ENCODE results near the gene RHOF.

The RHOF gene

GRCh38 chr12:121793440-121793837, at the start of gene RHOF:
Gene RHOF, minus strand, starts transcription at chr12:121793688. Its CDS starts 55 bp downstream, at chr12:121793633.
- no peak for DNase-seq (ENCODE audit: low read depth in 2 of 2)

DNA sequence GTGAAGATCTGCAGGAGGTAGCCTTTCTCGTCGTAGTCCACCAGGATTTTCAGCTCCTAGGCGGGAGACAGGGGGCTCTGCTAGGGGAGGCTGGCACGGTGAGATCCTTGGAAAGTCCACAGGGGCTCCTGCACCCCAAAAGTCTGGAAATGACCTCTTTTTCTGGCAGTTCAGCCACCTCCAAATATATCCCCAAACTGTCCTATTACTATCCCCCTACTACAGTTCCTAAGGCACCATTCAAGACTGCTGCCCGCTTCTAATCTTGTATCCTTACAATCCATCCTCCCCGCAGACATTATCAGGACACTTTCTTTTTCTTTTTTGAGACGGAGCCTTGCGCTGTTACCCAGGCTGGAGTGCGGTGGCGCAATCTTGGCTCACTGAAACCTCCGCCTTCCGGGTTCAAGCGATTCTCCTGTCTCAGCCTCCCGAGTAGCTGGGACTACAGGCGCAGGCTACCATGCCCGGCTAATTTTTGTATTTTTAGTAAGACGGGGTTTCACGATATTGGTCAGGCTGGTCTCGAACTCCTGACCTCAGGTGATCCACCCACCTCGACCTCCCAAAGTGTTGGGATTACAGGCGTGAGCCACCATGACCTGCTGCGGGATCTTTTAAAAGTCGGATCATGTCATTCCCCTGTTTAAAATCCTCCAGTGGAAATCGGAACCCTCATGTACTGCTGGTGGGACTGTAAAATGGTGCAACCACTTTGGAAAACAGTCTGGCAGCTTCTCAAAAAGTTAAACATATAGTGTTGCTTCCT, 46.7 kb upstream of the RHOF start:
- no peak for DNase-seq (ENCODE audit: low read depth in 2 of 2)

GRCh38 chr12:121839106-121839992, 45.9 kb upstream of the RHOF start:
- DNase-seq (ENCODE audit: low read depth in 2 of 2): peak; percentile 96

GRCh38 chr12:121838126-121838525, 44.6 kb upstream of the RHOF start:
- no peak for DNase-seq (ENCODE audit: low read depth in 2 of 2)

- no peak for DNase-seq (ENCODE audit: low read depth in 2 of 2)
Observed at GRCh38 chr12:121837680-121838079, 44.2 kb upstream of the RHOF start.

DNA sequence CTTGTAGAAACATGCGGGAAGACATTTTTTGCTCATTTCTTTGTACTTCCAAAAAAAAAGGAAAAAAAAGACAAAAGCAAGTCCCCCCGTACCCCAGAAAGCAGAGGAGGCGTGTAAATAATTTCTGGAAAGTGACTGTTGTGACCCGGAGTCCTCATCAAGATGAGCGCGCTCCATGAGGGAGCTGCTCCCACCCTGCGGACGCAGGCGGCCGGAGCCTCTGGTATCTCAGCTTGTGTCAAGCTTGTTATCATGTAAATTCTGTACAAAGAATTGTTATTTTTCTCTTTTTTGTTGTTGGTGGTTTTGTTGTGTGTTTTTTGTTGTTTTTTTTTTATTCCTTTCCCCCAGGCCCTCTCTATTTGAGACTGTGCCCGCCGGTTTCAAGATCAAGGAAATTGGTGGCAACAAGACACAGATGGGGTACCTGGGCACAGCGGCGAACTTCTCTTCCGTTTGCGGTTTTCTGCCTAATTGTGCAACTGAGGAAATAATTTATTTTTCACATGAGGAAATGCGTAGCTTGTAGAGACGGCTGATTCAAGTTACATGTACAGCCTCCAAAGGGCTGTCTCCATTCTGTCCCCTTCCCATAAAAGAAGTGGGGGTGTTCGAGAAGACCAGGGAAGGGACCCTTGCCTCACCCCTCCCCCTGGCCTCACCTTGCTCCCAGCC, 38.2 kb upstream of the RHOF start:
- DNase-seq (ENCODE audit: low read depth in 2 of 2): no peak

- no peak for DNase-seq (ENCODE audit: low read depth in 2 of 2)
Observed at GRCh38 chr12:121830588-121831265, 37.2 kb upstream of the RHOF start.

DNA sequence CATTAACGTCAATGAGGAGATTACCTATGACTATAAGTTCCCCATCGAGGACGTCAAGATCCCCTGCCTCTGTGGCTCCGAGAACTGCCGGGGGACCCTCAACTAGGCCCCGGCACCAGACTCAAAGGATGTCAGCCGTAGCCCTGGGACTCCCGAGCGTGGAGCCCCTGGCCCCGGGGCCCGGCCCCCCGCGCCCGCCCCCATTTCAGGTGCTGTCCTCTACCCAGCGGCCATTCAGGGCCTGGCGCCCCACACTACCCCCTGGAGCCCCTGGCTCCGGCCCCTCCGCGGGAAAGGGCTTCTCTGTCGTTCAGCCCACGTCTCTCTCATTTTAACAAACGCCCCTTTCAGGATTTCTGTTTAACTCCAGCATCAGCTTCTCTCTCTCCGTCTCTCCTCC, 36.6 kb upstream of the RHOF start:
- no peak for DNase-seq (ENCODE audit: low read depth in 2 of 2)

DNA sequence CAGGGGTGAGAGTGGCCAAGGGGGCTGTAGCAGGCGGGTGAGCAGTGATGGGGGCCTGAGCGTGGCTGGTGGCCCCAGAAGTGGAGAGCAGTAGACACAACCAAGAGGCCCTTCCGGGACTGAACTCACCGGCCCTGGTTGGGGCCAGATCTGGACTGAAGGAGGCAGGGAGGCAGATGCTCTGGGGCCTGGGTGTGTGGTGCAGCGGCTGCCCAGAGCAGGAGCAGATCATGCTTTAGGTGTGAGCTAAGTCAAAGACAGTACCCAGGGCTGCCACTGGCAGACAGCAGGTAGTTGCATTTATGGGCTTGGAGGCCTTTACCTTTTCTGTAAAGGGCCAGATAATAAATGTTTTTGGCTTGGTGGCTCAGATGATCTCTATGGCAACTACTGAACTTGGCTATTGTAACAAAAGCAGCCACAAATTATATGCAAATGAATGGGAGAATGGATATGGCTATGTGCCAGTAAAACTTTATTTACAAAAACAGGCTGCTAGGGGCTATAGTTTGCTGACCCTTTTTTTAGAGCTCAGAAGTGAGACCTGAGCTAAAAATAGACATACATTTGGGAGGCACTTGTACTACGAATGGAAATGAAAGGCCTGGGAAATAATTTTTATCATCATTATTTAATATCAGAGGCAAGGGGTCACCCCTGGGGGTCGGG, 35.9 kb upstream of the RHOF start:
- DNase-seq (ENCODE audit: low read depth in 2 of 2): no peak

- DNase-seq (ENCODE audit: low read depth in 2 of 2): no peak
Observed at GRCh38 chr12:121828826-121829225, 35.3 kb upstream of the RHOF start.

- DNase-seq (ENCODE audit: low read depth in 2 of 2): no peak
Observed at GRCh38 chr12:121828306-121828705, 34.8 kb upstream of the RHOF start.

DNA sequence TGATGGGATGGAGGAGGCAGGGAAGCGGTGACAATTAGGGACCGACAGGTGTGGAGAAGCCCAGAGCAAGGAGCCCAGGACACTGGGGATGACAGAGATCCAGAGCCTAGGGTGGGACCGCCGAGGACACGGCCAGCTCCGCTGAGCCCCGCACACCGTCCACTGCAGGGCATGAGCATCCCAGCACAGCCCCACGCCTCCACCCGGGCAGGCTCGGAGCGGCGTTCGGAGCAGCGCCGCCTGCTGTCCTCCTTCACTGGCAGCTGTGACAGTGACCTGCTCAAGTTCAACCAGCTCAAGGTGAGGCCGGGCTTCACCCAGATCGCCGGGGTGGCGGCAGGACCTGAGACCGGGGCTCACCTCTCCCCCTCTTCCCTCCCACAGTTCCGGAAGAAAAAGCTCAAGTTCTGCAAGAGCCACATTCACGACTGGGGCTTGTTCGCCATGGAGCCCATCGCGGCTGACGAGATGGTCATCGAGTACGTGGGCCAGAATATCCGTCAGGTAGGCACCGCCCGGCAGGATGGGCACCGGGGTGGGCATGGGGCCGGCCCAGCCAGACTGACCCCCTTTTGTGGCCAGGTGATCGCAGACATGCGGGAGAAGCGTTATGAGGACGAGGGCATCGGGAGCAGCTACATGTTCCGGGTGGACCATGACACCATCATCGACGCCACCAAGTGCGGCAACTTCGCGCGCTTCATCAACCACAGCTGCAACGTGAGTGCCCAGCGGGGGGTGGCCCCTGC, 34.0 kb upstream of the RHOF start:
- DNase-seq (ENCODE audit: low read depth in 2 of 2): no peak

GRCh38 chr12:121826318-121827150, 33.0 kb upstream of the RHOF start:
- no peak for DNase-seq (ENCODE audit: low read depth in 2 of 2)

GRCh38 chr12:121825041-121825523, 31.6 kb upstream of the RHOF start:
- no peak for DNase-seq (ENCODE audit: low read depth in 2 of 2)

DNA sequence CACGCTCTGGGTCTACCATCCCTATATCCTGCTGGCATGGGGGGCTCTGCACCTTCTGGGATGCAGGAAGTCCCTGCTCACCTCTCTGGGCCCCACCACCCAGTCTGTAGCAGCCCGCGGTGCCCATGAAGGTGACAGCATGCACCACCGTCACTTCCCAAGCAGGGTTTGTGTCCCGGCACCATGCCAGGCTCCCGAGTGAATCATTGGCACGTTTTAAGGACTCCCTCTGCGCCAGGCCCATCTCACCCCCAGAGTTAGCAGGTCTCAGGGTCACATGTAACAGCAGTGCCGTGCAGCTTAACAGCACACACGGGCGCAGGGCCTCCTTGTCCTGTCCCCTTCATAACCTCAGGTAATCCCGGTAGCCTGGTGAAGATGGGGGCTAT, 30.2 kb upstream of the RHOF start:
- no peak for DNase-seq (ENCODE audit: low read depth in 2 of 2)

GRCh38 chr12:121823101-121823726, 29.7 kb upstream of the RHOF start:
- no peak for DNase-seq (ENCODE audit: low read depth in 2 of 2)

GRCh38 chr12:121822393-121823100, 29.1 kb upstream of the RHOF start:
- DNase-seq (ENCODE audit: low read depth in 2 of 2): no peak

- DNase-seq (ENCODE audit: low read depth in 2 of 2): no peak
Observed at GRCh38 chr12:121820056-121820455, 26.6 kb upstream of the RHOF start.

All from fibroblast of skin of left quadriceps (primary cell).